Activated naive CD4-positive, alpha-beta T cell treated with anti-CD3 and anti-CD28 coated beads for 36 hours (primary cell): ENCODE results near the gene ANXA6. TPM values are rescaled to one million over a fixed set of nuclear protein-coding genes. Genes with fewer than 3 reads are reported as not detected.

ENCODE experiments used
- CTCF ChIA-PET: fragments of 350-600 bp; sonication (Branson Sonifier 250); formaldehyde crosslinking; loops from one replicate; lab custom pipeline; 2021; ENCODE audit warnings: antibody characterized with exemption; lab: Charles Lee
- DNase-seq: peaks from one replicate; pipeline ENCODE4 v3.0.0-alpha.2; 2020
- H3K27ac Mint-ChIP-seq: one replicate; pipeline ENCODE4 v1.8.0; 2021; ENCODE audit warnings: mild to moderate bottlenecking, mixed read lengths
- H3K27me3 Mint-ChIP-seq: one replicate; pipeline ENCODE4 v1.8.0; 2021; ENCODE audit warnings: low read depth, mixed read lengths
- H3K36me3 Mint-ChIP-seq: one replicate; pipeline ENCODE4 v1.8.0; 2021; ENCODE audit warnings: low read depth, mixed read lengths
- H3K4me1 Mint-ChIP-seq: one replicate; pipeline ENCODE4 v1.8.0; 2021; ENCODE audit warnings: low read depth, mixed read lengths
- H3K4me3 Mint-ChIP-seq: one replicate; pipeline ENCODE4 v1.8.0; 2021; ENCODE audit warnings: mild to moderate bottlenecking, moderate library complexity, mixed read lengths
- H3K9me3 Mint-ChIP-seq: one replicate; pipeline ENCODE4 v1.8.0; 2021; ENCODE audit warnings: mixed read lengths
- intact Hi-C: fragments of 100-400 bp; cut with micrococcal nuclease; formaldehyde crosslinking; loops from one replicate; pipeline ENCODE4 v1.15.1; 2023
- total RNA-seq, 2 experiments: library from RNA; stranded (reverse); gene quantifications; one replicate each; pipeline ENCODE4 v1.2.3, GENCODE V29; 2021

The ANXA6 gene
- total RNA-seq, 2 experiments from 2014 or later: 272 to 284 TPM

DNA sequence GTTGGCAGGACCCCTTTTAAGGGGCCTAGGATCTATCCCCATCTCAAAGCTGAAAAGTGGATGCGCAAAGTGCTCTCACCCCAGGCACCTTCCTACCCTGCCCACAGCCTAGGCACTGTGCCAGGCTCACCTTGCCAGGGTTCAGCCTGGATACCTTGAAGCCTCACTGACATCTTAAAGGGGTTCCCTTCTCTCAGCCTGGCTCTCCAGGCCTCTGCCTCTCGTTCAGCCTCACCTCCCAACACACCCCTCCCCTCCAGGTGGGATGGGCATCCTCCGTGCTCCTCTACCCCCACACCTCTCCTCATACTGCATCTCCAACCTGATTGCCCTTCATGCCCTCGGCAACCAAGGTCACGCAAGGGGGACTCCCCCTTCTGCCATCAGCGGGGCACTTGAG is 102.2 kb downstream of the ANXA6 start:
- Mint-ChIP-seq H3K36me3 (peaks cover 64% of the 10 kb centered on the region), H3K4me1 (peaks cover 16% of the 10 kb centered on the region), H3K9me3 (no peaks in the 10 kb centered on the region), H3K27ac (no peak overlapping the region), H3K4me3 (no peak overlapping the region), H3K27me3 (no peaks in the 10 kb centered on the region)
- no peak for DNase-seq
- CTCF ChIA-PET: interaction anchor here (1.0 to 10.0 kb wide), 3 partner anchors 58 to 183 kb away, joined by 3 to 309 read pairs (median 6); no protein-coding TSS in a partner anchor
- intact Hi-C loops: no loop called here

DNA sequence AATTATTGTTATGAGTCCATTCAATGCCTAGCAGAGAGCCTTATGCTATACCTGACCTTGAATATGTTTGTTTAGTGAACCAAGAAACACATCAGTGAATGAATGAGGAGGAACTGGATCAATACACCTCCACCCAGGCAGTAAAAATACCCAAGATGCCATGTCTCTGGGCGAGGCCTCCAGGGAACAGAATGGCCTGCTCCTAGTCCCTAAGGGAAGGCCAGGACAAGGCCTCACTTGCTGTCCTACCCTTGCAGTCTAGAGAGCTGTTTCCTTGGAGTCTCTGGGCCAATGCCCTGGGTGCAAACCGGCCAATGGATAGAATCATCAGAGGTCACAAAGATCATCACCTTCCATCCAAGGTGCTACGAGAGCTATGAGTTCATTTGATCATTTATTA is 102.9 kb downstream of the ANXA6 start:
- CTCF ChIA-PET: interaction anchor here (0.5 to 10.0 kb wide), 4 partner anchors 59 to 992 kb away, joined by 3 to 309 read pairs (median 4); no protein-coding TSS in a partner anchor
- Mint-ChIP-seq H3K27ac (no peak overlapping the region), H3K9me3 (no peaks in the 10 kb centered on the region), H3K4me3 (no peak overlapping the region), H3K27me3 (no peaks in the 10 kb centered on the region), H3K36me3 (peaks cover 62% of the 10 kb centered on the region), H3K4me1 (peaks cover 9% of the 10 kb centered on the region)
- intact Hi-C loops: loop anchor here (5.0 kb wide), 1 partner anchor 263 kb away; no protein-coding TSS in a partner anchor
- DNase-seq: no peak

DNA sequence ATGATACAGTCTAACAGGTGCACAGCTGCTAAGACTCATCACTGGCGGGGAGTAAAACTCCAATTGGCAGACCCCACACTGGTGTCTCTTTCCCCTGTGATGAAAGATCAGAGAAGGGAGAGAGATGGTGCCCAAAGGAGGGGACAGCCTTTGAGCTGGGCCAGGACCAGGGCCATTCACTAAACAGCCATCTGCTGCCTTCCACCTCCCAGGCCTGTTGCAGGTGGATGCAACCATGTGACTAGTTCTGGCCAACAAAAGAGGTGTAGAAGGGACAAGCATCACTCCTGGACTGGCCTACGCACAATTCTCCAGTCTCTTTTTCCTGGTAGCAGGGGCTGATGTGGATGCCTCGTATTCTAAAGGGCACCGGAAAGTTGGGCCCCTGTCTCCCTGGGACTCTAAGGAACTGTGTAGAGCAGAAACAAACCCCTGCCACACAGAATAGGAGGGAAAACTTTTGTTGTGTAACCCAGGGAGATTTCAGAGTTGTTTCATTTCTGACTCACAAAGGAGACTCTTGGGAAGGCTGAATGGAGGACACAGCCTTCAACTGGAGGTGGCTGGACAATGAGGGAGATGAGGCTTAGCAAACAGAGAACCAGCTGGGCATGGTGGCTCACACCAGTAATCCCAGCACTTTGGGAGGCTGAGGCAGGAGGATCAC is 103.7 kb downstream of the ANXA6 start:
- intact Hi-C loops: loop anchor here (5.0 kb wide), 1 partner anchor 263 kb away; no protein-coding TSS in a partner anchor
- peak overlapping the region; percentile 26 for H3K27ac Mint-ChIP-seq
- no peak overlapping the region for H3K4me3 Mint-ChIP-seq
- H3K27me3 Mint-ChIP-seq: no peaks in the 10 kb centered on the region
- DNase-seq: no peak
- H3K36me3 Mint-ChIP-seq: peaks cover 60% of the 10 kb centered on the region
- H3K4me1 Mint-ChIP-seq: peaks cover 1% of the 10 kb centered on the region
- no peaks in the 10 kb centered on the region for H3K9me3 Mint-ChIP-seq
- CTCF ChIA-PET: interaction anchor here (0.6 to 10.0 kb wide), 4 partner anchors 16 to 313 kb away, joined by 3 to 309 read pairs (median 4); no protein-coding TSS in a partner anchor

DNA sequence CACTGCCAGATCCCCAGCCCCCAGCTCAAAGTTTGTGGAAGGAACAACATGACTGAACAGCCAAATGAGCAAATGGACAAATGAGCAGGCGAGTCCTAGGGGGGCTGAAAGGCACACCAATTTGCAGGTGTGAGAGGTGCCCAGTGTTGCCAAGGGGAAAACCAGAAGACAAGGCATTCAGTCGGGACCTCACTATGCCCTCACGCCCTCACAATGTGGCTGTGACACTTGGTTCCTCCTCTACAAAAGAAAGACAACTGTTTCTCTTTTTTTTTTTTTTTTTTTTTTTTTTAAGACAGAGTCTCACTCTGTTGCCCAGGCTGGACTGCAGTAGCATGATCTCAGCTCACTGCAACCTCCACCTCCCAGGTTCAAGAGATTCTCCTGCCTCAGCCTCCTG is 104.7 kb downstream of the ANXA6 start:
- Mint-ChIP-seq H3K36me3 (peaks cover 60% of the 10 kb centered on the region), H3K9me3 (no peaks in the 10 kb centered on the region), H3K4me1 (no peaks in the 10 kb centered on the region), H3K4me3 (no peak overlapping the region), H3K27ac (no peak overlapping the region), H3K27me3 (no peaks in the 10 kb centered on the region)
- DNase-seq: no peak
- CTCF ChIA-PET: interaction anchor here (0.8 to 10.0 kb wide), 16 partner anchors 8 to 493 kb away, joined by 3 to 309 read pairs (median 8); no protein-coding TSS in a partner anchor
- intact Hi-C loops: loop anchor here (5.0 kb wide), 1 partner anchor 264 kb away; no protein-coding TSS in a partner anchor

DNA sequence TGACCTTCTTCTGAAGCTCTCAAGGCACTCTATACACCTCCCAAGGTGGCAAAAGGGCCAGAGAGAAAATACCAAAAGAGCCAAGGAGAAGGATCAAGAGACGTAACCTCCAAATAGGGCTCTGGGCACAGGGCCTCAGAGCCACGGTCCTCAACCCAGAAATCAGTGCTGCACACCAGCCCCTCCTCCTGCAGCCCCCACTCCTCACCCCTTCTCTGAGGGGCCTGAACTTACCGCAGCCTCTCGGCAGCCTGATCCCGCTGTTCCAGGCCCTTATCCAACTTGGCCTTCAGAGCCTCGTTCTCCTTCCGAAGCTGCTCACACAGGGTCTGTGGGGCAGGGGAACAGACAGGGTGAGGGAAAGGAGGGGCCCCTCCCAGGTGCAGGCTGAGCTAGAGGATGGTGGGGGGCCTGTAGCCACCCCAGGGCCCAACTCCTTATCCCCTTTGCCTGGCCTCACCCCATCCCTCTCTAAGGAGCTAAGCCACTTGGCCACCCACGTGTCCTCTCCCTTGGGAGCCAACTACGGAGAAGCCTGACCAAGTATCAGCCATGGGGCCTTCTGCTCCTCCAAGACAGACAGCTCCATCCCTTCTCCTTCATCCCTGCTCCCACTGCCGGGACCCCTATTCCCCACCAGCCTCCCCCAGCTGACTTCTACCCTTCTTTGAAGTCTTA is 105.5 kb downstream of the ANXA6 start:
- Mint-ChIP-seq H3K36me3 (peaks cover 63% of the 10 kb centered on the region), H3K4me1 (no peaks in the 10 kb centered on the region), H3K4me3 (no peak overlapping the region), H3K27ac (peak overlapping the region; percentile 63), H3K9me3 (no peaks in the 10 kb centered on the region), H3K27me3 (no peaks in the 10 kb centered on the region)
- CTCF ChIA-PET: interaction anchor here (0.6 to 10.0 kb wide), 31 partner anchors 8 to 492 kb away, joined by 3 to 309 read pairs (median 7); no protein-coding TSS in a partner anchor
- intact Hi-C loops: loop anchor here (1.0 to 5.0 kb wide), 3 partner anchors 63 to 265 kb away; no protein-coding TSS in a partner anchor
- DNase-seq: no peak

DNA sequence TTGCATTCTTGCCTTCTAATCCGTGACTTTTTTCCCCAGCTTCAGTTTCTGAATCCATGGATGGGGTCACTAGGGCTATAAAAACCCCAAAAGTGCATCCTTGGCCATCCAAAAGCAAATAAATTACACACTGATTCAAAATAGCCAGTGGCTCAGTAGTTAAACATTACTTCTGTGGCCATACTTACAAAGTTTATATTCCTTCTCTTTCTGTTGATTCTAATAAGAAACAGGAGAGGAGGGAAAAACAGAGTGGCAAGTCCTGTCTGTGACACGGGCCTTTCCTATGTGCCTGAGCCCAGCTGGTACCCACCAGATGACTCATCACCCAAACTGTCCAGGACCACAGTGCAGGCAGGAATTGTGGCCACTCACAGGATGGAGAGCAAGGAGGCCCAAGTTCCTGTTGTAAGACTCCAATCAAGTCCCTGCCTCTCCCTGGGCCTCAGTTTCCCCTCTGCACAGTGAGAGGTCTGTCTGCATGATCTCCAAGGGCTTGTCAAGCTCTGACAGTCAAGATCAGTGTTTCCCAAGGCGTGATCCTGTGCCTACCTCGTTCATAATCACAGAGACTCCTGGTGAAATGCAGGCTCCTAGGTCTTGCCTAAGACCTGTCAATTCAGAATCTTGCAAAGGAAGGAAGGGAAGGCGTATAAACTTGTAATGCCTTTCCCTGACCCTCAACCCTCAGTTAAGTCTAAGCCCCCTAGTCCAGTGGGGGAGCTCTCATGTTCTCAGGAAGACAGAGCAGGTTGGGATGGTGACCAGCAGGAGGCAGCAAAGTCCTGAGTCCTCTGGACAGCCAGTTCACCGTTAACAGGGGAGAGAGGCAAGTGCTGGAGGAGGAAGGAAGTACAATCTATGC is 106.3 kb downstream of the ANXA6 start:
- H3K27me3 Mint-ChIP-seq: no peaks in the 10 kb centered on the region

More for the DNA sequence above, 106.3 kb downstream of the ANXA6 start:
- H3K4me1 Mint-ChIP-seq: no peaks in the 10 kb centered on the region
- H3K9me3 Mint-ChIP-seq: no peaks in the 10 kb centered on the region
- peaks cover 62% of the 10 kb centered on the region for H3K36me3 Mint-ChIP-seq
- H3K27ac Mint-ChIP-seq: peak overlapping the region; percentile 16
- CTCF ChIA-PET: interaction anchor here (0.6 to 10.0 kb wide), 32 partner anchors 9 to 491 kb away, joined by 3 to 309 read pairs (median 6); no protein-coding TSS in a partner anchor
- intact Hi-C loops: loop anchor here (1.0 to 5.0 kb wide), 3 partner anchors 64 to 266 kb away; no protein-coding TSS in a partner anchor
- H3K4me3 Mint-ChIP-seq: no peak overlapping the region
- DNase-seq: peak; percentile 85

Other genes starting within 250 kb of the ANXA6 start
- gene GPX3, start 137.2 kb downstream of the ANXA6 start, total RNA-seq: not detected
- gene TNIP1, start 76.7 kb downstream of the ANXA6 start, total RNA-seq: 100 to 1,000 TPM; 238 to 263 TPM
- gene CCDC69, start 66.3 kb upstream of the ANXA6 start, total RNA-seq: 10 to 100 TPM; 15.5 to 18.5 TPM
- gene GM2A, start 95.4 kb upstream of the ANXA6 start, total RNA-seq: 10 to 100 TPM; 21.1 to 21.8 TPM
- not detected for gene SLC36A3, start 146.0 kb upstream of the ANXA6 start, total RNA-seq
- gene SLC36A2, start 189.8 kb upstream of the ANXA6 start, total RNA-seq: not detected